AG04450 (cell line): ENCODE results near the gene FMO1. TPM values are rescaled to one million over a fixed set of nuclear protein-coding genes. Genes with fewer than 3 reads are reported as not detected.
A peak's percentile ranks its signal among the peaks of the same experiment; 100 is the strongest.
"Not testable (repeated sequence)": the region's sequence is repeated elsewhere in the genome, so short reads cannot be mapped to it uniquely, and the experiment has no call there.

Experiments used
- CTCF ChIA-PET: fragments of 300-600, 350-600 bp; formaldehyde crosslinking; extraction: SDS; loops from one replicate; lab custom pipeline; 2022; ENCODE audit warnings: antibody characterized with exemption, inconsistent platforms; lab: Charles Lee
- POLR2A ChIA-PET: fragments of 350-600 bp; formaldehyde crosslinking; extraction: SDS; loops from one replicate; lab custom pipeline; 2021; ENCODE audit warnings: antibody characterized with exemption, inconsistent platforms; lab: Yijun Ruan, JAX
- DNase-seq: peaks from one replicate; pipeline ENCODE4 v3.0.0-alpha.2; 2011; ENCODE audit warnings: low read depth, low spot score
- H3K27ac ChIP-seq: one replicate; pipeline ENCODE4 v1.5.1; 2012; ENCODE audit warnings: low read depth, low read length, control low read depth
- H3K27me3 ChIP-seq: one replicate; pipeline ENCODE4 v1.6.0; 2012; ENCODE audit warnings: low read length; ENCODE audit not compliant: control insufficient read depth, insufficient read depth
- H3K4me3 ChIP-seq: 2 replicates; pipeline ENCODE4 v1.5.1; 2011; ENCODE audit warnings: mild to moderate bottlenecking, low read depth, low read length, control low read depth
- H3K9me3 ChIP-seq: 2 replicates; pipeline ENCODE4 v1.5.1; 2012; ENCODE audit warnings: low read length; ENCODE audit not compliant: control insufficient read depth, insufficient read depth
- polyA plus RNA-seq: library from polyadenylated mRNA; depleted of rRNA; stranded (reverse); fragments of >200 nt; gene quantifications from 2 replicates; pipeline ENCODE4 v1.2.3, GENCODE V29; 2011
- TF ChIP-seq, protein P1 (sequence below): IDR thresholded peaks from 2 replicates; pipeline ENCODE4 v1.5.1; 2011; ENCODE audit warnings: low read depth, low read length, control low read depth, inconsistent platforms

The FMO1 gene
- polyA plus RNA-seq, 1 experiment: not detected

DNA sequence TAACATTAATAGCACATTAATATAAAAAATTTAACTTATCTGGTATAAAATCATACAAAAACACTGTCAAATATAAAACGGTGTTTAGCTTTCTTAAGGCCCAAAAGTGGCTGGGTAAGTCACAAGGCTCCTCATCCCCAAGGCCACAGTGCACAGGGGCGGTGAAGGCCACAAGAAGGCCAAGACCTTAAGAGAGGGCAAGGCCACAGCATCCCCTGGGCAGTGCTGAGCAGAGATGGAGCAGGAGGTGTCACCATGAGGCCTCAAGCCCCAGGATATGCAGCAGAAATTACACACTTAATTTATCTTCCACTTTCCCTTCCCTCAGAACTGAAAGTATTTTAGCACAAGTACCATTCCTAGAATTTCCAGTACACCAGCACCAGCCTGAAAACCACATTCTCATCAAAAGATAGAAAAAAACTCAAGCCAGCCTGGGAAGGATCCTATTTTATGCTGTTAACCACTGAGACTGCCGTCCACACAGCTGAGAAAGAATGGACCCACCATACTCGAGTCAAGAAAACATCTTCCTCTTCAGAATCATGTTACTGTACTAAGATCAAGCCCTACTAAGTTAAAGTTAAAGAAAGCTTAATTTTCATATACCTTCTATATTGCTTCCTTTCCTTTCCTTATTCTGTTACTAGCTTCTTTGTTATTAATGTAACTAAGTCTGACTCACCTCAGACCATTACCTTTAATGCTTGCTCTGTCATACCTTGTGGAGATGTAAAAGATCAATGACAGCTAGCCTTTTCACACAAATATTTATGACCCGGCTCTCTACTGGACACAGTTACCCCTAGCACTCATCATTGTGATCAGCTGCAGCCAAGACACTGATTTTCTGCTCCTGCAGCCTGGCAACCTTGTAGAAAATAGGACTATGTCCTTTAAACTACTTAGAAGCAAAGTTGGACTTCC lies 26.4 kb upstream of the FMO1 start:
- no peak overlapping the region for H3K4me3 ChIP-seq
- POLR2A ChIA-PET: no interaction called here
- TF ChIP-seq, protein P1, sequence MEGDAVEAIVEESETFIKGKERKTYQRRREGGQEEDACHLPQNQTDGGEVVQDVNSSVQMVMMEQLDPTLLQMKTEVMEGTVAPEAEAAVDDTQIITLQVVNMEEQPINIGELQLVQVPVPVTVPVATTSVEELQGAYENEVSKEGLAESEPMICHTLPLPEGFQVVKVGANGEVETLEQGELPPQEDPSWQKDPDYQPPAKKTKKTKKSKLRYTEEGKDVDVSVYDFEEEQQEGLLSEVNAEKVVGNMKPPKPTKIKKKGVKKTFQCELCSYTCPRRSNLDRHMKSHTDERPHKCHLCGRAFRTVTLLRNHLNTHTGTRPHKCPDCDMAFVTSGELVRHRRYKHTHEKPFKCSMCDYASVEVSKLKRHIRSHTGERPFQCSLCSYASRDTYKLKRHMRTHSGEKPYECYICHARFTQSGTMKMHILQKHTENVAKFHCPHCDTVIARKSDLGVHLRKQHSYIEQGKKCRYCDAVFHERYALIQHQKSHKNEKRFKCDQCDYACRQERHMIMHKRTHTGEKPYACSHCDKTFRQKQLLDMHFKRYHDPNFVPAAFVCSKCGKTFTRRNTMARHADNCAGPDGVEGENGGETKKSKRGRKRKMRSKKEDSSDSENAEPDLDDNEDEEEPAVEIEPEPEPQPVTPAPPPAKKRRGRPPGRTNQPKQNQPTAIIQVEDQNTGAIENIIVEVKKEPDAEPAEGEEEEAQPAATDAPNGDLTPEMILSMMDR: no peak
- CTCF ChIA-PET: interaction anchor here (0.6 to 2.6 kb wide), 7 partner anchors 23 to 255 kb away, joined by 3 to 31 read pairs (median 4); no protein-coding TSS in a partner anchor
- H3K27ac ChIP-seq: peak overlapping the region; percentile 54
- H3K9me3 ChIP-seq: peaks cover 4% of the 10 kb centered on the region
- H3K27me3 ChIP-seq: no peaks in the 10 kb centered on the region
- no peak for DNase-seq

DNA sequence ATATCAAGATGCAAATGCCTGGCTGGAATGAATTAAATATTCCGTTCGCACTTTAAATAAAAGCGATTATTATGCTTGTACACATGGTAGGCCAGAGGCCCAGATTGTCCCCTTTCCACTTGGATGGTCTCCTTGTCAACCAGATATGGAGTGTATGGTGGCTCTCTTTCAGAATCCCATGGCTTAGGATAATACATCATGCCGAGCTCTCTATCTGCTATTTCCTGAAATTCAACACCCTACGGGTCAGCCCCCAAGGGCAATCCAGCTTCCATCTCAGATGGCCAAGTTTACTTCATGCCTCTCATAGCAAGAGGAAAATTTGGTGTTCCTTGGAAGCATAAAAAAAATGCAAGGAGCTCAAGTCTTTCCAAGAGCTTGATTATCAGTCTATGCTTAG lies 25.4 kb upstream of the FMO1 start:
- TF ChIP-seq, protein P1: no peak
- DNase-seq: no peak
- H3K4me3 ChIP-seq: no peak overlapping the region
- POLR2A ChIA-PET: no interaction called here
- CTCF ChIA-PET: interaction anchor here (0.8 to 2.6 kb wide), 5 partner anchors 22 to 256 kb away, joined by 3 to 31 read pairs (median 4); no protein-coding TSS in a partner anchor
- H3K27ac ChIP-seq: no peak overlapping the region
- H3K9me3 ChIP-seq: peaks cover 4% of the 10 kb centered on the region
- H3K27me3 ChIP-seq: no peaks in the 10 kb centered on the region

DNA sequence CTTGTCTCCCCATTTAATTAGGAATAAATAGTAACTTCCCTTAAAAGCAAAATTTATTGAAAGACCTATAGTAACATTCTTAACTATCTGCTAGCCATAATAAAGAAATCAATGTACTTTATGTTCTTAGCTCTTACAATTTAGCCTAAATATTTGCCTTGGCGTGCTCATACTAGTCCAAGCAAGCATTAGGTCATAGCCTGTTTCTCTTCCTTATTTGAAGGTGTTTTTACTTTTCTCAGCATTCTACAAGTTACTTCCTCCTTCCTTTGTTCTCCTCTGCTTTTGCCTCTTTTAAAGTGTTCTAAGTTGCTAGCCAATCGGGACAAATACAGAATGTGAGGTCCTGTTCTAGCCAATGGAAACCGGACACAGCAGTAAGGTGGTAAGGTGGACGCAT lies 24.0 kb upstream of the FMO1 start:
- H3K27me3 ChIP-seq, H3K4me3 ChIP-seq, DNase-seq, H3K9me3 ChIP-seq, H3K27ac ChIP-seq, POLR2A ChIA-PET: not testable (repeated sequence)
- CTCF ChIA-PET: interaction anchor here (5.7 kb wide), 1 partner anchor 143 kb away, joined by 253 read pairs; no protein-coding TSS in a partner anchor

DNA sequence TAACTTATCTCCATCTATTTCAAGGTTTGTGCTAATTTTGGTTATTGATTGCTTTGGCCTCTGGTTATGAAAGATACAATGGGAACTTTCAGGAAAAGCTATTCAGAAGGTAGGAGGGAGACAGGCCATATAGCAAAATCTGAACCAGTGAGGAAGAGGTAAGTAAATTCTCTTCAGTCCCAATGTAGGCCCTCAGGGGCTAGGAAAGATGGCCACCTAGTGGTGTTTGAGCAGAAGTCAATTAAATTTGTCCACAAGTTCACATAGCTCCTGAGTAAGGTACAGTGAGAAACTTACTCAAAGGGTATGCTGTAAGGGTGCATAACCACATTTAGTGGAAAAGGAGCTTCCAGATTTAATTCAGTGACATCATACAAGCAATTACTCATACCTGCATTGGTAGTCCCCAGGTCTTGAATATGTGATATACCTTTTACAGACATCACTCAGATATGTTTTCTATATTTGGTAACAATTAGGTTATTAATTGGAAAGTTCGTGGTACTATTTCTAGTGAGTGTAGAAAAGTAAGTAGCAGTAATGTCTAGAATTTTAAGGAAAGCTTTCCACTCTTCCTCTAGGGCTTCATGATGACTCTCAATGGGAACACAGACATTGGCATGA lies 21.4 kb upstream of the FMO1 start:
- Histone ChIP-seq H3K27ac (no peak overlapping the region), H3K27me3 (no peaks in the 10 kb centered on the region), H3K9me3 (no peaks in the 10 kb centered on the region), H3K4me3 (no peak overlapping the region)
- ChIA-PET CTCF (interaction anchor here (0.6 to 5.7 kb wide), 78 partner anchors 9 to 1153 kb away, joined by 3 to 253 read pairs (median 5); partner anchors contain the start of genes FMO2, FMO3 and FMO4), POLR2A (interaction anchor here (1.0 kb wide), 1 partner anchor 146 kb away, joined by 5 read pairs; no protein-coding TSS in a partner anchor)
- TF ChIP-seq, protein P1: peak; percentile 85
- DNase-seq: peak; percentile 60

DNA sequence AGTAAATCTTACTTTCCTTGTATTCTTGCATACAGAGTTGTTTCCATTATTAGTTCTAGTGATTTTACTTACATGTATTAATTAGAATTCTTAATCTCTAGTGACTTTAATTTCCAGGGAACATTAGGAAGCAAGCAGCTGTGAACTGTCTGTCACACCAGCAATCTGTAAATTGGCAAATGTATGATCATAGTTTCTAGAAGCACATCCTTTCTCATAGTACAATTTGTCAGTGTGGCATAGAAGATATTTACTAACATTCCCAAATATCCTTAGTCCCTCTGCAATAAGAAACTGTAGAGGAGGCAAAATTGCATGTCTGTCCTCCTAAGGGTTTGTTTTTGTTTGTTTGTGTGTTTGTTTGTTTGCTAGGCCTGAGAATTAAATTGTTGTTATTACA lies 17.0 kb upstream of the FMO1 start:
- Histone ChIP-seq H3K9me3 (no peaks in the 10 kb centered on the region), H3K4me3 (no peak overlapping the region), H3K27me3 (no peaks in the 10 kb centered on the region), H3K27ac (no peak overlapping the region)
- DNase-seq: no peak
- ChIA-PET POLR2A (no interaction called here), CTCF (interaction anchor here (0.9 to 4.2 kb wide), 5 partner anchors 15 to 264 kb away, joined by 3 to 20 read pairs (median 8); partner anchors contain the start of gene FMO4)
- TF ChIP-seq, protein P1: no peak
